Naive B cell (primary cell): ENCODE measurements around the gene PHACTR1. TPM values are rescaled to one million over a fixed set of nuclear protein-coding genes. Genes with fewer than 3 reads are reported as not detected.

Source experiments
- ATAC-seq, 2 donors: fragments of 150-1000 bp; cut with Tn5 transposase; 2 replicates each; pipeline ENCODE4 v1.10.0; 2021; ENCODE audit warnings: low read depth in 2 of 2, mild to moderate bottlenecking in 2 of 2, moderate library complexity in 2 of 2
- DNase-seq: peaks from one replicate; pipeline ENCODE4 v3.0.0; 2022
- H3K27ac Mint-ChIP-seq, 6 donors: one replicate each; pipeline ENCODE4 v1.8.0; 2020 to 2022; ENCODE audit warnings: mild to moderate bottlenecking in 6 of 6, mixed read lengths in 6 of 6, moderate library complexity in 5 of 6, inconsistent platforms in 2 of 6
- H3K27me3 Mint-ChIP-seq, 3 donors: one replicate each; pipeline ENCODE4 v1.8.0; 2021 to 2022; ENCODE audit warnings: mixed read lengths in 3 of 3, mild to moderate bottlenecking in 1 of 3
- H3K36me3 Mint-ChIP-seq, 2 donors: one replicate each; pipeline ENCODE4 v1.8.0; 2020 to 2022; ENCODE audit warnings: mixed read lengths in 2 of 2, inconsistent platforms in 1 of 2, mild to moderate bottlenecking in 1 of 2
- H3K4me1 Mint-ChIP-seq, 3 donors: one replicate each; pipeline ENCODE4 v1.8.0; 2020 to 2022; ENCODE audit warnings: mixed read lengths in 3 of 3, inconsistent platforms in 1 of 3, mild to moderate bottlenecking in 1 of 3, moderate library complexity in 1 of 3
- H3K4me3 Mint-ChIP-seq, 8 donors: one replicate each; pipeline ENCODE4 v1.8.0; 2020 to 2022; ENCODE audit warnings: mild to moderate bottlenecking in 8 of 8, mixed read lengths in 8 of 8, moderate library complexity in 8 of 8, inconsistent platforms in 2 of 8
- H3K9me3 Mint-ChIP-seq, 7 donors: one replicate each; pipeline ENCODE4 v1.8.0; 2020 to 2022; ENCODE audit warnings: mixed read lengths in 7 of 7, mild to moderate bottlenecking in 5 of 7, inconsistent platforms in 2 of 7, moderate library complexity in 1 of 7
- polyA plus RNA-seq, 6 donors: library from polyadenylated mRNA; unstranded; fragments of 300-500 nt; fragmentation: Illumina TruSeq; gene quantifications; one replicate each; pipeline ENCODE4 v1.2.3, GENCODE V29; 2021; ENCODE audit warnings: low read depth in 6 of 6

PHACTR1 gene
- polyA plus RNA-seq, 6 donors from 2014 or later, result 61.4 to 110 (median 75.1) TPM

GRCh38 chr6:12818324-12818723 lies 101.8 kb downstream of the PHACTR1 start:
- Mint-ChIP-seq H3K4me1 (no peaks in the 10 kb centered on the region), H3K4me3 (no peak overlapping the region), H3K27ac (no peak overlapping the region), H3K36me3 (no peaks in the 10 kb centered on the region), H3K9me3 (no peaks in the 10 kb centered on the region), H3K27me3 (peaks cover 4 to 48% (median 14%) of the 10 kb centered on the region in 3 donors)
- DNase-seq (no peak), ATAC-seq (no peak)

- Mint-ChIP-seq H3K9me3 (peaks cover 0 to 2% (median 0%) of the 10 kb centered on the region in 7 donors), H3K4me1 (no peaks in the 10 kb centered on the region), H3K36me3 (no peaks in the 10 kb centered on the region), H3K27ac (no peak overlapping the region), H3K4me3 (no peak overlapping the region), H3K27me3 (peaks cover 8 to 31% (median 19%) of the 10 kb centered on the region in 3 donors)
- DNase-seq (no peak), ATAC-seq (no peak)
Observed at GRCh38 chr6:12823847-12824246, 107.3 kb downstream of the PHACTR1 start.

GRCh38 chr6:12826584-12826983 lies 110.0 kb downstream of the PHACTR1 start:
- no peak for ATAC-seq
- DNase-seq, result no peak
- Mint-ChIP-seq H3K4me3 (no peak overlapping the region), H3K36me3 (no peaks in the 10 kb centered on the region), H3K27ac (no peak overlapping the region), H3K9me3 (peaks cover 0 to 2% (median 0%) of the 10 kb centered on the region in 7 donors), H3K4me1 (no peaks in the 10 kb centered on the region), H3K27me3 (peaks cover 10 to 29% (median 12%) of the 10 kb centered on the region in 3 donors)

- Mint-ChIP-seq H3K36me3 (no peaks in the 10 kb centered on the region), H3K4me1 (no peaks in the 10 kb centered on the region), H3K9me3 (peaks cover 0 to 2% (median 0%) of the 10 kb centered on the region in 7 donors), H3K4me3 (no peak overlapping the region), H3K27ac (no peak overlapping the region), H3K27me3 (peaks cover 10 to 17% (median 12%) of the 10 kb centered on the region in 3 donors)
- no peak for ATAC-seq
- DNase-seq, result no peak
Observed at GRCh38 chr6:12827921-12828320, 111.4 kb downstream of the PHACTR1 start.

- ATAC-seq, result no peak
- H3K4me3 Mint-ChIP-seq, result no peak overlapping the region
- no peak overlapping the region for H3K27ac Mint-ChIP-seq
- H3K36me3 Mint-ChIP-seq, result no peaks in the 10 kb centered on the region
- H3K9me3 Mint-ChIP-seq, result peaks cover 3 to 11% (median 8%) of the 10 kb centered on the region in 7 donors
- DNase-seq, result no peak
- no peaks in the 10 kb centered on the region for H3K4me1 Mint-ChIP-seq
- peaks cover 15 to 30% (median 17%) of the 10 kb centered on the region in 3 donors for H3K27me3 Mint-ChIP-seq
Observed at GRCh38 chr6:12832226-12832735, 115.7 kb downstream of the PHACTR1 start.

- no peak for DNase-seq
- Mint-ChIP-seq H3K9me3 (peaks cover 8 to 28% (median 17%) of the 10 kb centered on the region in 7 donors), H3K36me3 (no peaks in the 10 kb centered on the region), H3K4me1 (no peaks in the 10 kb centered on the region), H3K27me3 (peaks cover 5 to 13% (median 9%) of the 10 kb centered on the region in 3 donors), H3K4me3 (no peak overlapping the region), H3K27ac (no peak overlapping the region)
- ATAC-seq, result no peak
Observed at GRCh38 chr6:12836009-12836408, 119.4 kb downstream of the PHACTR1 start.

- H3K36me3 Mint-ChIP-seq, result no peaks in the 10 kb centered on the region
Observed at GRCh38 chr6:12841619-12842018, 125.1 kb downstream of the PHACTR1 start.

GRCh38 chr6:12842114-12842513 lies 125.5 kb downstream of the PHACTR1 start:
- Mint-ChIP-seq H3K27me3 (peaks cover 0 to 4% (median 0%) of the 10 kb centered on the region in 3 donors), H3K4me3 (no peak overlapping the region), H3K36me3 (no peaks in the 10 kb centered on the region), H3K4me1 (no peaks in the 10 kb centered on the region), H3K9me3 (peaks cover 0 to 18% (median 10%) of the 10 kb centered on the region in 7 donors), H3K27ac (no peak overlapping the region)
- ATAC-seq (no peak), DNase-seq (no peak)

More at GRCh38 chr6:12841619-12842018, 125.1 kb downstream of the PHACTR1 start:
- DNase-seq (no peak), ATAC-seq (no peak)
- H3K4me3 Mint-ChIP-seq, result no peak overlapping the region
- peaks cover 0 to 23% (median 15%) of the 10 kb centered on the region in 7 donors for H3K9me3 Mint-ChIP-seq
- no peaks in the 10 kb centered on the region for H3K4me1 Mint-ChIP-seq
- H3K27ac Mint-ChIP-seq, result no peak overlapping the region
- H3K27me3 Mint-ChIP-seq, result peaks cover 0 to 4% (median 0%) of the 10 kb centered on the region in 3 donors

GRCh38 chr6:12842658-12843057 lies 126.1 kb downstream of the PHACTR1 start:
- H3K4me3 Mint-ChIP-seq, result no peak overlapping the region
- H3K9me3 Mint-ChIP-seq, result peaks cover 0 to 14% (median 8%) of the 10 kb centered on the region in 7 donors

GRCh38 chr6:12844284-12845223 lies 128.0 kb downstream of the PHACTR1 start:
- no peak for DNase-seq
- Mint-ChIP-seq H3K9me3 (peaks cover 0 to 2% (median 0%) of the 10 kb centered on the region in 7 donors), H3K27ac (peak overlapping the region in 1 of 6 donors; percentile 29), H3K4me3 (no peak overlapping the region), H3K27me3 (peaks cover 0 to 17% (median 7%) of the 10 kb centered on the region in 3 donors), H3K4me1 (no peaks in the 10 kb centered on the region), H3K36me3 (no peaks in the 10 kb centered on the region)
- no peak for ATAC-seq

More at GRCh38 chr6:12842658-12843057, 126.1 kb downstream of the PHACTR1 start:
- Mint-ChIP-seq H3K4me1 (no peaks in the 10 kb centered on the region), H3K36me3 (no peaks in the 10 kb centered on the region), H3K27ac (no peak overlapping the region), H3K27me3 (peaks cover 0 to 4% (median 0%) of the 10 kb centered on the region in 3 donors)
- DNase-seq, result no peak
- ATAC-seq, result no peak

- Mint-ChIP-seq H3K27ac (no peak overlapping the region), H3K4me3 (no peak overlapping the region)
Observed at GRCh38 chr6:12845224-12846004, 128.8 kb downstream of the PHACTR1 start.

GRCh38 chr6:12848964-12849808 lies 132.6 kb downstream of the PHACTR1 start:
- DNase-seq, result no peak
- no peak overlapping the region for H3K4me3 Mint-ChIP-seq
- H3K4me1 Mint-ChIP-seq, result no peaks in the 10 kb centered on the region
- H3K27me3 Mint-ChIP-seq, result peaks cover 20 to 31% (median 25%) of the 10 kb centered on the region in 3 donors
- H3K27ac Mint-ChIP-seq, result no peak overlapping the region
- no peaks in the 10 kb centered on the region for H3K36me3 Mint-ChIP-seq
- ATAC-seq, result no peak
- peaks cover 0 to 2% (median 0%) of the 10 kb centered on the region in 7 donors for H3K9me3 Mint-ChIP-seq

More at GRCh38 chr6:12845224-12846004, 128.8 kb downstream of the PHACTR1 start:
- Mint-ChIP-seq H3K27me3 (peaks cover 5 to 15% (median 14%) of the 10 kb centered on the region in 3 donors), H3K4me1 (no peaks in the 10 kb centered on the region), H3K36me3 (no peaks in the 10 kb centered on the region), H3K9me3 (peaks cover 0 to 2% (median 0%) of the 10 kb centered on the region in 7 donors)
- DNase-seq (no peak), ATAC-seq (no peak)
